ENCODE results near the gene PPIL4. TPM values are rescaled to one million over a fixed set of nuclear protein-coding genes. Genes with fewer than 3 reads are reported as not detected.

The PPIL4 gene
- total and polyA plus RNA-seq, 2 experiments from 2014 or later, result 35.1 to 47.3 TPM

GRCh38 chr6:149559389-149559788 lies 13.5 kb upstream of the PPIL4 start:
- no peak overlapping the region for H3K27ac Mint-ChIP-seq
- no peak overlapping the region for H3K4me3 Mint-ChIP-seq

More at GRCh38 chr6:149559389-149559788, 13.5 kb upstream of the PPIL4 start:
- Histone ChIP-seq H3K79me2 (replicated peaks; ENCODE audit: insufficient read depth) (no peaks in the 10 kb centered on the region), H3K4me2 (no peak overlapping the region), H3K27ac (ENCODE audit: low read depth) (no peak overlapping the region), H2AFZ (no peak overlapping the region), H4K20me1 (replicated peaks; ENCODE audit: insufficient read depth) (no peaks in the 10 kb centered on the region), H3K9me2 (ENCODE audit: insufficient read depth) (no peaks in the 10 kb centered on the region), H3K36me3 (ENCODE audit: insufficient read depth) (no peaks in the 10 kb centered on the region), H3K4me1 (ENCODE audit: insufficient read depth) (peaks cover under 1% of the 10 kb centered on the region; the same call in 1 of the 2 replicates), H3F3A (replicated peaks; ENCODE audit: low read depth) (no peaks in the 10 kb centered on the region), H3K4me3 (no peak overlapping the region), H3K27me3 (ENCODE audit: insufficient read depth) (no peaks in the 10 kb centered on the region)
- no peaks in the 10 kb centered on the region for H3K36me3 Mint-ChIP-seq (ENCODE audit: low read depth)
- no peaks in the 10 kb centered on the region for H3K9me3 Mint-ChIP-seq
- peaks cover 4% of the 10 kb centered on the region for H3K27me3 Mint-ChIP-seq (ENCODE audit: insufficient read depth, low read depth, poor library complexity)
- no peaks in the 10 kb centered on the region for H3K4me1 Mint-ChIP-seq
- TF ChIP-seq EZH2phosphoT487 (IDR thresholded peaks at IDR 0.05; ENCODE audit: unreplicated experiment) (no peak), POLR2AphosphoS5 (IDR thresholded peaks at IDR 0.05; ENCODE audit: low read depth) (no peak), ZNF462 (CRISPR knock-in tag; IDR thresholded peaks at IDR 0.05) (no peak), ZNF114 (CRISPR knock-in tag; IDR thresholded peaks at IDR 0.05) (no peak), CREB1 (CRISPR knock-in tag; IDR thresholded peaks at IDR 0.05; ENCODE audit: low read depth) (no peak), STAT1 (IDR thresholded peaks at IDR 0.05; ENCODE audit: unreplicated experiment) (no peak), JUNB (IDR thresholded peaks at IDR 0.05; ENCODE audit: unreplicated experiment) (no peak), EZH2 (IDR thresholded peaks at IDR 0.05; ENCODE audit: low read depth, unreplicated experiment) (no peak), NANOG (IDR thresholded peaks at IDR 0.05; ENCODE audit: borderline replicate concordance) (no peak), ETS1 (IDR thresholded peaks at IDR 0.05) (no peak), CTCF (conservative IDR thresholded peaks at IDR 0.05; ENCODE audit: low read depth in 2 of 2) (no peak), REST (IDR thresholded peaks at IDR 0.05; ENCODE audit: unreplicated experiment) (no peak), ZNF331 (CRISPR knock-in tag; IDR thresholded peaks at IDR 0.05; ENCODE audit: low read depth) (no peak)
- DNase-seq (ENCODE audit: low spot score), result no peak
- no peak for ATAC-seq

Data from GM23338 (cell line).